GM19468 (cell line): Measurements from ENCODE around the gene ISG20L2.

Experiments used
- ATAC-seq: cut with Tn5 transposase; IDR thresholded peaks from one replicate; pipeline ENCODE4 v1.9.1; 2021; ENCODE audit warnings: mild to moderate bottlenecking, moderate library complexity, moderate number of reproducible peaks; ENCODE audit not compliant: unreplicated experiment; ENCODE audit errors: extremely low read depth

Gene ISG20L2

GRCh38 chr1:156692925-156693847 is 35.4 kb downstream of the ISG20L2 start:
- no peak for ATAC-seq

- no peak for ATAC-seq
These were observed 36.1 kb downstream of the ISG20L2 start for GRCh38 chr1:156692441-156692924.

- no peak for ATAC-seq
These were observed 36.7 kb downstream of the ISG20L2 start for GRCh38 chr1:156691665-156692440.

GRCh38 chr1:156691191-156691590 is 37.4 kb downstream of the ISG20L2 start:
- ATAC-seq: no peak

GRCh38 chr1:156690675-156691036 is 37.9 kb downstream of the ISG20L2 start:
- no peak for ATAC-seq

GRCh38 chr1:156689953-156690674 is 38.5 kb downstream of the ISG20L2 start:
- ATAC-seq: no peak

- ATAC-seq: no peak
These were observed 39.3 kb downstream of the ISG20L2 start for GRCh38 chr1:156689035-156689952.

- no peak for ATAC-seq
These were observed 44.3 kb downstream of the ISG20L2 start for GRCh38 chr1:156684227-156684782.

- no peak for ATAC-seq
These were observed 46.2 kb downstream of the ISG20L2 start for GRCh38 chr1:156682166-156682890.

- ATAC-seq: no peak
These were observed 47.2 kb downstream of the ISG20L2 start for GRCh38 chr1:156681196-156681960.

GRCh38 chr1:156680056-156680455 is 48.5 kb downstream of the ISG20L2 start:
- no peak for ATAC-seq

GRCh38 chr1:156677616-156678596 is 50.7 kb downstream of the ISG20L2 start:
- no peak for ATAC-seq

- ATAC-seq: no peak
These were observed 51.5 kb downstream of the ISG20L2 start, which contains the start of gene NES for GRCh38 chr1:156676820-156677615. Gene NES (minus strand): TSS chr1:156677407. CDS start chr1:156677264, 143 bp downstream.

GRCh38 chr1:156676114-156676819 is 52.3 kb downstream of the ISG20L2 start:
- ATAC-seq: no peak
